Measurements from ENCODE around the gene KCNRG. TPM values are rescaled to one million over a fixed set of nuclear protein-coding genes. Genes with fewer than 3 reads are reported as not detected.
A peak's percentile ranks its signal among the peaks of the same experiment; 100 is the strongest.

KCNRG gene
- total RNA-seq, 2 donors from 2014 or later: 0.30 to 0.40 TPM

- Histone ChIP-seq H3K27me3 (no peaks in the 10 kb centered on the region), H3K4me3 (no peak overlapping the region), H3K36me3 (no peaks in the 10 kb centered on the region), H3K9ac (ENCODE audit: low read depth in 2 of 2, low read length in 2 of 2) (no peak overlapping the region), H3K4me1 (no peaks in the 10 kb centered on the region), H3K27ac (no peak overlapping the region), H3K9me3 (no peaks in the 10 kb centered on the region)
- no peak for DNase-seq
- no peak for TF ChIP-seq CTCF (IDR thresholded peaks at IDR 0.05)
- intact Hi-C loops (cut with DNase I): no loop called here
Observed at GRCh38 chr13:50068508-50068907, 53.3 kb downstream of the KCNRG start.

GRCh38 chr13:50069261-50069660 is 54.0 kb downstream of the KCNRG start:
- DNase-seq: no peak
- Histone ChIP-seq H3K9me3 (no peaks in the 10 kb centered on the region), H3K4me1 (no peaks in the 10 kb centered on the region), H3K4me3 (no peak overlapping the region), H3K36me3 (no peaks in the 10 kb centered on the region), H3K9ac (ENCODE audit: low read depth in 2 of 2, low read length in 2 of 2) (no peak overlapping the region), H3K27me3 (no peaks in the 10 kb centered on the region), H3K27ac (no peak overlapping the region)
- TF ChIP-seq CTCF (IDR thresholded peaks at IDR 0.05): no peak
- intact Hi-C loops (cut with DNase I): no loop called here

GRCh38 chr13:50070186-50070585 is 54.9 kb downstream of the KCNRG start:
- Histone ChIP-seq H3K9me3 (no peaks in the 10 kb centered on the region), H3K27me3 (no peaks in the 10 kb centered on the region), H3K27ac (no peak overlapping the region), H3K36me3 (no peaks in the 10 kb centered on the region), H3K4me3 (no peak overlapping the region), H3K9ac (ENCODE audit: low read depth in 2 of 2, low read length in 2 of 2) (no peak overlapping the region), H3K4me1 (no peaks in the 10 kb centered on the region)
- intact Hi-C loops (cut with DNase I): no loop called here
- DNase-seq: no peak
- no peak for TF ChIP-seq CTCF (IDR thresholded peaks at IDR 0.05)

Small RNA genes within 50 kb of the gene (microRNA-seq; reads per million reads assigned to microRNA genes)
- 1,965 reads per million, percentile 84 among the genes with 10 or more reads in this experiment for gene MIR15A
- gene MIR16-1: 612 reads per million, percentile 74 among the genes with 10 or more reads in this experiment
- gene MIR3613: 54.0 reads per million, percentile 45 among the genes with 10 or more reads in this experiment

Other genes starting within 250 kb of the KCNRG start
- 10 to 100 TPM; 28.9 to 31.3 TPM for gene KPNA3, start 222.8 kb upstream of the KCNRG start, total RNA-seq
- 10 to 100 TPM in 1 of 2 donors, 1 to 10 TPM in 1; 8.0 to 14.1 TPM for gene SPRYD7, start 79.1 kb upstream of the KCNRG start, total RNA-seq
- 10 to 100 TPM; 21.7 to 35.0 TPM for gene TRIM13, start 18.4 kb upstream of the KCNRG start, total RNA-seq

Data from colonic mucosa (tissue), 4 donors.